ENCODE data around the gene TACR1. TPM values are rescaled to one million over a fixed set of nuclear protein-coding genes. Genes with fewer than 3 reads are reported as not detected.
"Not testable (repeated sequence)": the region's sequence is repeated elsewhere in the genome, so short reads cannot be mapped to it uniquely, and the experiment has no call there.

TACR1 gene
- total RNA-seq, 1 donor from 2014 or later, result 1.4 TPM

DNA sequence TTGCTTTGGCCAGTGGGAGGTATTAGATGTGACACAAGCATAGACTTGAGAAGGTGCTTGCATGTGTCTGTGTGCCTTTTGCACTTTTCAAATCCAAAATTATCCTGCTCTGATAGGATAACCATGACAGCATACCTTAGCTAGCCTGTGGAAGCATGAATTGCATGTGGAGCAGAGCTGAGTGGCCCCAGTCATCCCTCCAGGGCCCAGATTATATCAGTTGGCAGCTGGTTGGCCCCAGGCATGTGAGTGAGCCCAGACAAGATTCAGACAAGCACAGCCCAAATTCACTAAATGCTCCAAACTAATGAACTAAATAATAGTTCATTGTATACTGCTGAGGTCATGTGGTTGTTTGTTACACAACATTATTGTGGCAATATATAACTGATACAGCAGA is 18.8 kb downstream of the TACR1 start:
- Histone ChIP-seq H3K4me1 (no peaks in the 10 kb centered on the region), H3K9me3 (no peaks in the 10 kb centered on the region), H3K36me3 (no peaks in the 10 kb centered on the region), H3K4me3 (no peak overlapping the region), H3K27me3 (ENCODE audit: low read depth) (no peaks in the 10 kb centered on the region), H3K27ac (no peak overlapping the region)
- TF ChIP-seq CTCF (IDR thresholded peaks at IDR 0.05), result no peak
- intact Hi-C loops (cut with DNase I), result no loop called here
- DNase-seq (no peak), ATAC-seq (no peak)

GRCh38 chr2:75177427-75177826 is 21.9 kb downstream of the TACR1 start:
- Histone ChIP-seq H3K27ac (no peak overlapping the region), H3K4me1 (no peaks in the 10 kb centered on the region), H3K36me3 (no peaks in the 10 kb centered on the region), H3K4me3 (no peak overlapping the region), H3K9me3 (no peaks in the 10 kb centered on the region), H3K27me3 (ENCODE audit: low read depth) (no peaks in the 10 kb centered on the region)
- no peak for TF ChIP-seq CTCF (IDR thresholded peaks at IDR 0.05)
- ATAC-seq (no peak), DNase-seq (no peak)
- intact Hi-C loops (cut with DNase I), result no loop called here

DNA sequence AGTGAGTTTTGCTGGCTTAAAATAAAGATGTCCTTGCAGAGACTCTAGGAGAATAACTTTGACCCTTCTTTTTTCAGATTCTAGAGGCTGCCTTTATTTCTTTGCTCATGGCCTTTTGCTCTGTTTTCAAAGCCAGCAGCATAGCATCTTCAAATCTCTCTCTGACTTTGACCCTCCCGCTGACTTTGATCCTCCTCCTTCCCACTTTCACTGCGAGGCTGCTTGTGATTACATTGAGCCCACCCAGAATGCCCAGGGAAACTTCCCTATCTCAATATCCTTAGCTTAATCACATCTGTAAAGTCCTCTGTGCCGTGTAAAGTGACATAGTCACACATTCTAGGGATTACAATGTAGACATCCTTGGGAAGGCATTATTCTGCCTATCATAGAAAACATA is 23.9 kb downstream of the TACR1 start:
- Histone ChIP-seq H3K4me3 (no peak overlapping the region), H3K4me1 (no peaks in the 10 kb centered on the region), H3K27me3 (ENCODE audit: low read depth) (no peaks in the 10 kb centered on the region), H3K27ac (no peak overlapping the region), H3K36me3 (no peaks in the 10 kb centered on the region), H3K9me3 (no peaks in the 10 kb centered on the region)
- TF ChIP-seq CTCF (IDR thresholded peaks at IDR 0.05), result no peak
- ATAC-seq (no peak), DNase-seq (no peak)
- intact Hi-C loops (cut with DNase I), result no loop called here

- TF ChIP-seq CTCF (IDR thresholded peaks at IDR 0.05), result no peak
- Histone ChIP-seq H3K36me3 (no peaks in the 10 kb centered on the region), H3K27me3 (ENCODE audit: low read depth) (no peaks in the 10 kb centered on the region), H3K9me3 (no peaks in the 10 kb centered on the region), H3K4me1 (no peaks in the 10 kb centered on the region), H3K27ac (no peak overlapping the region), H3K4me3 (no peak overlapping the region)
- ATAC-seq (no peak), DNase-seq (no peak)
- intact Hi-C loops (cut with DNase I), result no loop called here
Measured at GRCh38 chr2:75174981-75175380, 24.3 kb downstream of the TACR1 start.

DNA sequence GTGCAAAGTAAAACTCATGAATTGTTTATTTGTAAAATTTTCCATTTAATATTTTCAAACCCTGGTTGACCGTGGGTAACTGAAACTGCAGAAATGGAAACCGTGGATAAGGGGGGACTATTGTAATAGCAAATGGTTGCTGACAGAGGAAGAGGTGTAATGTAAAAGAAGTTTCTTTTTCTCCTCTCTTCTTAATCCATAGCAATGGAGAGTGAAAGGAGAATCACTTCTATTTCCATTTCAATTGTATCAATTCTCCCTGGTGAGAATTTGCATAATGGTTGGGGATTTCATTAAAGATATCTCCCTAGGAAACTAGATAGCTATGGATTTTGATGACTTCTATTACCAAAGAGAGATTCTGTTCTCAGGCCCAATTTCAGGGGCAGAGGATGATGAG is 24.8 kb downstream of the TACR1 start:
- no peaks in the 10 kb centered on the region for H3K9me3 ChIP-seq
- no peaks in the 10 kb centered on the region for H3K4me1 ChIP-seq
- TF ChIP-seq CTCF (IDR thresholded peaks at IDR 0.05), result no peak
- no peaks in the 10 kb centered on the region for H3K27me3 ChIP-seq (ENCODE audit: low read depth)
- no peaks in the 10 kb centered on the region for H3K36me3 ChIP-seq
- H3K27ac ChIP-seq, result no peak overlapping the region
- H3K4me3 ChIP-seq, result no peak overlapping the region
- intact Hi-C loops (cut with DNase I), result no loop called here
- ATAC-seq (no peak), DNase-seq (no peak)

GRCh38 chr2:75173740-75174139 is 25.6 kb downstream of the TACR1 start:
- intact Hi-C loops (cut with DNase I), result no loop called here
- Histone ChIP-seq H3K4me1 (no peaks in the 10 kb centered on the region), H3K27me3 (ENCODE audit: low read depth) (no peaks in the 10 kb centered on the region), H3K36me3 (no peaks in the 10 kb centered on the region), H3K4me3 (no peak overlapping the region), H3K9me3 (no peaks in the 10 kb centered on the region), H3K27ac (no peak overlapping the region)
- ATAC-seq, result no peak
- no peak for TF ChIP-seq CTCF (IDR thresholded peaks at IDR 0.05)
- DNase-seq, result no peak

DNA sequence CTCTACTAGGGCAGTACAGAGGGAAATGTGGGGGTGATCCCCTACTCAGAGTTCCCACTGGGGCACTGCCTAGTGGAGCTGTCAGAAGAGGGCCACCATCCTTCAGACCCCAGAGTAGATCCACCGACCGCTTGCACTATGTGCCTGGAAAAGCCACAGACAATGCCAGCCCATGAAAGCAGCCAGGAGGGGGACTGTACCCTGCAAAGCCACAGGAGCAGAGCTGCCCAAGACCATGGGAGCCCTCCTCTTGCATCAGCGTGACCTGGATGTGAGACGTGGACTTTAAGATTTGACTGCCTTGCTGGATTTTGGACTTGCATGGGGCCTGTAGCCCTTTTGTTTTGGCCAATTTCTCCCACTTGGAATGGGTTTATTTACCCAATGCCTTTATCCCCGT is 27.9 kb downstream of the TACR1 start:
- ATAC-seq; DNase-seq; H3K9me3 ChIP-seq; intact Hi-C loops (cut with DNase I); H3K4me3 ChIP-seq; H3K4me1 ChIP-seq; H3K36me3 ChIP-seq; H3K27ac ChIP-seq; H3K27me3 ChIP-seq (ENCODE audit: low read depth): not testable (repeated sequence)

Data from lower lobe of right lung (tissue), 2 donors.